ENCODE results near the gene HBEGF.

The HBEGF gene

GRCh38 chr5:140287801-140288521, 58.4 kb downstream of the HBEGF start:
- no peak overlapping the region for H3K27ac ChIP-seq (ENCODE audit: low read depth, low read length)
- no peak overlapping the region for H3K4me3 ChIP-seq (ENCODE audit: low read depth, low read length)
- H3K9ac ChIP-seq (ENCODE audit: low read length), result no peak overlapping the region
- H3K4me1 ChIP-seq (ENCODE audit: control insufficient read depth, insufficient read depth, low read length), result no peaks in the 10 kb centered on the region
- H3K9me3 ChIP-seq (ENCODE audit: control insufficient read depth, insufficient read depth, low read depth, low read length), result no peaks in the 10 kb centered on the region
- H3K27me3 ChIP-seq (ENCODE audit: control insufficient read depth, insufficient read depth, low read length), result no peaks in the 10 kb centered on the region
- no peaks in the 10 kb centered on the region for H3K36me3 ChIP-seq (ENCODE audit: control insufficient read depth, insufficient read depth, low read length)

GRCh38 chr5:140286424-140286823, 60.0 kb downstream of the HBEGF start:
- no peaks in the 10 kb centered on the region for H3K36me3 ChIP-seq (ENCODE audit: control insufficient read depth, insufficient read depth, low read length)
- no peak overlapping the region for H3K27ac ChIP-seq (ENCODE audit: low read depth, low read length)
- H3K9ac ChIP-seq (ENCODE audit: low read length), result no peak overlapping the region
- H3K4me3 ChIP-seq (ENCODE audit: low read depth, low read length), result no peak overlapping the region
- no peaks in the 10 kb centered on the region for H3K4me1 ChIP-seq (ENCODE audit: control insufficient read depth, insufficient read depth, low read length)
- no peaks in the 10 kb centered on the region for H3K27me3 ChIP-seq (ENCODE audit: control insufficient read depth, insufficient read depth, low read length)
- no peaks in the 10 kb centered on the region for H3K9me3 ChIP-seq (ENCODE audit: control insufficient read depth, insufficient read depth, low read depth, low read length)

- no peaks in the 10 kb centered on the region for H3K9me3 ChIP-seq (ENCODE audit: control insufficient read depth, insufficient read depth, low read depth, low read length)
- H3K27ac ChIP-seq (ENCODE audit: low read depth, low read length), result no peak overlapping the region
- H3K27me3 ChIP-seq (ENCODE audit: control insufficient read depth, insufficient read depth, low read length), result no peaks in the 10 kb centered on the region
- H3K4me3 ChIP-seq (ENCODE audit: low read depth, low read length), result no peak overlapping the region
- no peak overlapping the region for H3K9ac ChIP-seq (ENCODE audit: low read length)
- no peaks in the 10 kb centered on the region; the same call in 1 of the 2 replicates for H3K36me3 ChIP-seq (ENCODE audit: control insufficient read depth, insufficient read depth, low read length)
- H3K4me1 ChIP-seq (ENCODE audit: control insufficient read depth, insufficient read depth, low read length), result no peaks in the 10 kb centered on the region
Observed at GRCh38 chr5:140284013-140284412, 62.4 kb downstream of the HBEGF start.
